ENCODE results near the gene P2RY6. TPM values are rescaled to one million over a fixed set of nuclear protein-coding genes. Genes with fewer than 3 reads are reported as not detected.

P2RY6 gene
- total and polyA plus RNA-seq, 2 of the 8 experiments (the other 6 are each of a cell fraction or from before 2014, with no cell fraction given), result 0.15 TPM; not detected in 1

DNA sequence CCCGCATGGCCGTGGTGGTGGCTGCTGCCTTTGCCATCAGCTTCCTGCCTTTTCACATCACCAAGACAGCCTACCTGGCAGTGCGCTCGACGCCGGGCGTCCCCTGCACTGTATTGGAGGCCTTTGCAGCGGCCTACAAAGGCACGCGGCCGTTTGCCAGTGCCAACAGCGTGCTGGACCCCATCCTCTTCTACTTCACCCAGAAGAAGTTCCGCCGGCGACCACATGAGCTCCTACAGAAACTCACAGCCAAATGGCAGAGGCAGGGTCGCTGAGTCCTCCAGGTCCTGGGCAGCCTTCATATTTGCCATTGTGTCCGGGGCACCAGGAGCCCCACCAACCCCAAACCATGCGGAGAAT, 25.1 kb downstream of the P2RY6 start:
- Histone ChIP-seq H3K18ac (ENCODE audit: extremely low read depth, low read length) (no peak overlapping the region), H2AK5ac (ENCODE audit: low read depth, low read length) (no peak overlapping the region), H2BK5ac (ENCODE audit: low read depth, low read length) (no peak overlapping the region), H3K36me3 (ENCODE audit: control insufficient read depth in 2 of 4, insufficient read depth in 4 of 4, low read length in 3 of 4) (no peaks in the 10 kb centered on the region), H3K23me2 (ENCODE audit: low read depth, low read length) (peaks cover 2% of the 10 kb centered on the region; the same call in 1 of the 2 replicates), H3K23ac (ENCODE audit: insufficient read length) (no peak overlapping the region), H4K20me1 (replicated peaks in 1 of 2; ENCODE audit: control insufficient read depth in 1 of 2, insufficient read depth in 2 of 2, low read length in 2 of 2) (peaks cover 0 to 2% of the 10 kb centered on the region in 2 experiments), H3K4me3 (ENCODE audit: extremely low read depth in 1 of 4, insufficient read depth in 2 of 4, low read depth in 3 of 4, low read length in 4 of 4) (no peak overlapping the region), H3K27me3 (replicated peaks in 1 of 4; ENCODE audit: control insufficient read depth in 3 of 4, extremely low read depth in 1 of 4, insufficient read depth in 3 of 4, low read length in 3 of 4) (peaks cover 0 to 19% (median 8%) of the 10 kb centered on the region in 4 experiments; a peak in 5 of 7 replicates), H4K91ac (replicated peaks; ENCODE audit: insufficient read length, low read length) (no peak overlapping the region), H4K5ac (ENCODE audit: insufficient read length, low read depth, low read length) (no peak overlapping the region), H3K79me1 (ENCODE audit: low read depth, low read length) (no peaks in the 10 kb centered on the region), H2BK120ac (replicated peaks; ENCODE audit: low read depth, low read length) (no peak overlapping the region), H2BK20ac (ENCODE audit: low read length) (no peak overlapping the region), H3K4me1 (replicated peaks in 1 of 4; ENCODE audit: control insufficient read depth in 3 of 4, insufficient read depth in 4 of 4, low read length in 3 of 4) (peaks cover 0 to 4% (median 2%) of the 10 kb centered on the region in 4 experiments; a peak in 3 of 7 replicates), H3K79me2 (ENCODE audit: control insufficient read depth in 1 of 2, insufficient read depth in 2 of 2, low read length in 2 of 2) (no peaks in the 10 kb centered on the region), H2BK15ac (ENCODE audit: low read length) (no peak overlapping the region), H3K14ac (ENCODE audit: insufficient read length) (no peak overlapping the region), H2AFZ (ENCODE audit: low read length) (no peak overlapping the region), H3K56ac (replicated peaks; ENCODE audit: insufficient read length, low read depth, low read length) (no peak overlapping the region), H4K8ac (ENCODE audit: extremely low read depth, insufficient read depth, low read length) (no peak overlapping the region), H2BK12ac (ENCODE audit: low read depth, low read length) (no peak overlapping the region), H3K9ac (replicated peaks in 1 of 4; ENCODE audit: extremely low read depth in 1 of 4, low read depth in 3 of 4, low read length in 3 of 4) (no peak overlapping the region), H3K4ac (replicated peaks; ENCODE audit: insufficient read length, low read depth, low read length) (no peak overlapping the region), H3K4me2 (ENCODE audit: insufficient read depth in 1 of 2, low read depth in 2 of 2, low read length in 2 of 2) (no peak overlapping the region), H3K9me3 (ENCODE audit: insufficient read depth in 2 of 2, low read depth in 1 of 2, low read length in 1 of 2) (no peaks in the 10 kb centered on the region), H3K27ac (ENCODE audit: low read depth, low read length) (no peak overlapping the region)
- 85% methylated on average over 18 of the region's 18 CpGs; no CpG with 5 or more reads in 1 of the 2 experiments for WGBS, 2 experiments (ENCODE audit: extremely low coverage in 1 of 2, insufficient coverage in 1 of 2, insufficient read length in 1 of 2, insufficient replicate concordance in 2 of 2, low coverage in 1 of 2, low lambda C conversion rate in 2 of 2, missing lambda C conversion rate in 1 of 2)
- ChIA-PET CTCF (ENCODE audit: partially characterized antibody) (interaction anchor here (0.9 to 19.0 kb wide), 20 partner anchors 8 to 411 kb away, joined by 3 to 233 read pairs (median 12); partner anchors contain the start of genes ARHGEF17 and P2RY6), POLR2A (ENCODE audit: partially characterized antibody) (interaction anchor here (0.7 kb wide), 1 partner anchor 9 kb away, joined by 3 read pairs; no protein-coding TSS in a partner anchor)
- TF ChIP-seq JUN (IDR thresholded peaks at IDR 0.05; ENCODE audit: low read depth, low read length) (no peak), BCL11A (IDR thresholded peaks at IDR 0.05; ENCODE audit: low read depth in 2 of 2, low read length in 2 of 2) (no peak)
- FAIRE-seq (no peak), DNase-seq (ENCODE audit: low read depth in 1 of 2, low spot score in 2 of 2) (no peak)

Data from H1 (cell line).